HepG2 (cell line): ENCODE results near the gene GSDME. TPM values are rescaled to one million over a fixed set of nuclear protein-coding genes. Genes with fewer than 3 reads are reported as not detected.

Source experiments
- ATAC-seq: fragments of 200-7000 bp; cut with Tn5 transposase; 3 replicates; pipeline ENCODE4 v1.9.1; 2020; ENCODE audit warnings: mild to moderate bottlenecking, moderate library complexity
- BruUV-seq: library from RNA; stranded (reverse); fragments of 400-500 nt; replicated peaks from 2 replicates; lab custom pipeline; 2021; lab: Mats Ljungman, UMichigan
- CTCF ChIA-PET: fragments of 300-600 bp; formaldehyde crosslinking; extraction: SDS; loops from one replicate; lab custom pipeline; 2021; ENCODE audit warnings: low total read pairs, inconsistent platforms, low intra/inter-chr PET ratio; lab: Yijun Ruan, JAX
- POLR2A ChIA-PET: fragments of 350-600 bp; sonication (Branson Sonifier 250); formaldehyde crosslinking; loops from one replicate; lab custom pipeline; 2020; ENCODE audit warnings: antibody characterized with exemption, inconsistent platforms; lab: Yijun Ruan, JAX
- DNase-seq: peaks from one replicate; pipeline ENCODE4 v3.0.0-alpha.2; 2015; ENCODE audit warnings: low spot score
- FAIRE-seq: peaks from 3 replicates; lab custom pipeline; 2011; peaks lifted over from hg19 to GRCh38; lab: Jason Lieb, UNC
- H2AFZ ChIP-seq: one replicate; pipeline ENCODE4 v1.6.1; 2011; ENCODE audit warnings: low read length, inconsistent platforms
- H3K27ac ChIP-seq: fragments of 300-600 bp; 3 replicates; pipeline ENCODE4 v1.8.0; 2011; ENCODE audit warnings: mixed run types, mild to moderate bottlenecking, mixed read lengths, low read length, inconsistent platforms; ENCODE audit not compliant: insufficient read depth; ENCODE audit errors: extremely low read length
- H3K27me3 ChIP-seq, 2 experiments: fragments of 200-600 bp in 1 of 2; 2 replicates in 1 of 2; 3 replicates in 1 of 2; pipeline versions ENCODE4 v1.6.0 to v1.8.0; 2011; ENCODE audit warnings: low read length in 2 of 2, mild to moderate bottlenecking in 2 of 2, moderate library complexity in 2 of 2, inconsistent platforms in 1 of 2; ENCODE audit not compliant: insufficient read depth in 2 of 2, control insufficient read depth in 1 of 2
- H3K36me3 ChIP-seq, 2 experiments: fragments of 200-600 bp in 1 of 2; replicated peaks in 1 of 2; 2 replicates in 1 of 2; 3 replicates in 1 of 2; pipeline versions ENCODE4 v1.5.1 to v1.8.0; 2011; ENCODE audit warnings: low read length in 2 of 2, inconsistent platforms in 1 of 2; ENCODE audit not compliant: insufficient read depth in 2 of 2, control insufficient read depth in 1 of 2
- H3K4me1 ChIP-seq: 2 replicates; pipeline ENCODE4 v1.5.1; 2012; ENCODE audit warnings: low read length, inconsistent platforms; ENCODE audit not compliant: insufficient read depth
- H3K4me2 ChIP-seq: 2 replicates; pipeline ENCODE4 v1.6.0; 2011; ENCODE audit warnings: low read depth, low read length, inconsistent platforms
- H3K4me3 ChIP-seq, 3 experiments: fragments of 200-600 bp in 1 of 3; sonication (generic), shearing (Covaris generic) in 1 of 3; replicated peaks in 1 of 3; 2 replicates each; pipeline ENCODE4 v1.5.1; 2011 to 2016; ENCODE audit warnings: low read length in 3 of 3, inconsistent platforms in 2 of 3, low read depth in 2 of 3, mild to moderate bottlenecking in 2 of 3, control low read depth in 1 of 3, mixed read lengths in 1 of 3; ENCODE audit not compliant: insufficient read depth in 1 of 3
- H3K79me2 ChIP-seq: one replicate; pipeline ENCODE4 v1.6.1; 2011; ENCODE audit warnings: low read length, inconsistent platforms; ENCODE audit not compliant: insufficient read depth
- H3K9ac ChIP-seq: 2 replicates; pipeline ENCODE4 v1.6.0; 2011; ENCODE audit warnings: mild to moderate bottlenecking, low read depth, low read length, inconsistent platforms; ENCODE audit not compliant: insufficient read depth
- H3K9me3 ChIP-seq: 2 replicates; pipeline ENCODE4 v1.5.1; 2012; ENCODE audit warnings: mild to moderate bottlenecking, low read length
- H4K20me1 ChIP-seq: 2 replicates; pipeline ENCODE4 v1.6.0; 2011; ENCODE audit warnings: inconsistent platforms, mild to moderate bottlenecking, low read length, moderate library complexity; ENCODE audit not compliant: insufficient read depth
- BORCS8-MEF2B ChIP-seq: sonication (generic); formaldehyde crosslinking; IDR thresholded peaks from 2 replicates; pipeline ENCODE4 v1.8.0; 2022; ENCODE audit warnings: mild to moderate bottlenecking, missing genetic modification reagents
- CBX2 ChIP-seq, 2 experiments: fragments of 200-600 bp in 1 of 2; sonication (generic); formaldehyde crosslinking in 1 of 2; IDR thresholded peaks; 2 replicates each; pipeline versions ENCODE4 v1.7.0 to v1.8.1; 2018 to 2022; ENCODE audit warnings: low read depth in 2 of 2, low read length in 1 of 2, mild to moderate bottlenecking in 1 of 2, missing genetic modification reagents in 1 of 2
- CTCF ChIP-seq: sonication (generic); formaldehyde crosslinking; IDR thresholded peaks from 2 replicates; pipeline ENCODE4 v1.5.0; 2020; ENCODE audit warnings: mild to moderate bottlenecking, missing genetic modification reagents, moderate library complexity
- DMAP1 ChIP-seq: IDR thresholded peaks from 2 replicates; pipeline ENCODE4 v1.6.1; 2016
- SMC3 ChIP-seq: IDR thresholded peaks from 2 replicates; pipeline ENCODE4 v1.6.1; 2011; ENCODE audit warnings: low read length, improper control_type of control experiment
- STAG1 ChIP-seq: sonication (generic); formaldehyde crosslinking; IDR thresholded peaks from 2 replicates; pipeline ENCODE4 v1.4.0; 2020; ENCODE audit warnings: missing genetic modification reagents
- ZNF674 ChIP-seq: sonication (generic); formaldehyde crosslinking; IDR thresholded peaks from 2 replicates; pipeline ENCODE4 v1.5.0; 2020; ENCODE audit warnings: low read depth, mild to moderate bottlenecking, missing genetic modification reagents
- ZNF7 ChIP-seq: IDR thresholded peaks from 2 replicates; pipeline ENCODE4 v1.6.1; 2016; ENCODE audit warnings: missing biosample characterization, missing genetic modification reagents
- WGBS: methylation state at CpG from one replicate; pipeline ENCODE4 v1.1.6; 2017; ENCODE audit warnings: low lambda C conversion rate; 5-methylcytosine and 5-hydroxymethylcytosine counted together
- in situ Hi-C: cut with HindIII; loops from 2 replicates; pipeline ENCODE4 v1.10.0; 2017; ENCODE audit warnings: low pct_unique_long_range_greater_than_20kb; ENCODE audit not compliant: extremely low pct_ligation_motif_present
- intact Hi-C: fragments of 100-400 bp; cut with micrococcal nuclease; formaldehyde crosslinking; loops from one replicate; pipeline ENCODE4 v1.10.0; 2022; ENCODE audit not compliant: unreplicated experiment
- polyA plus RNA-seq, 8 experiments: library from polyadenylated mRNA; depleted of rRNA in 3 of 8; stranded (reverse) in 7 of 8; unstranded in 1 of 8; fragments of >200 nt; fragmentation: Illumina TruSeq in 4 of 8; extraction: Trizol in 4 of 8; gene quantifications; 2 replicates each; pipeline versions ENCODE4 v1.2.1 to v1.2.3, GENCODE V29; 2011 to 2016; ENCODE audit warnings: low read depth in 4 of 8, missing spikeins in 1 of 8, mixed read lengths in 1 of 8; ENCODE audit not compliant: insufficient read depth in 1 of 8
- total RNA-seq, 5 experiments: library from RNA; depleted of rRNA; stranded (reverse); fragments of >200 nt; fragmentation: Illumina TruSeq; extraction: Trizol; gene quantifications; 2 replicates each; pipeline ENCODE4 v1.2.3, GENCODE V29; 2016; ENCODE audit warnings: low read depth in 1 of 5
- TF ChIP-seq, protein P1 (sequence below): IDR thresholded peaks from 2 replicates; pipeline ENCODE4 v1.6.1; 2012; ENCODE audit warnings: low read depth, low read length, improper control_type of control experiment

GSDME gene
- total and polyA plus RNA-seq, 2 of the 13 experiments (the other 11 are each of a cell fraction or from before 2014, with no cell fraction given), result 19.2 to 28.2 TPM

GRCh38 chr7:24723178-24723530, 34.1 kb downstream of the GSDME start:
- Histone ChIP-seq H3K27ac (no peak overlapping the region), H2AFZ (no peak overlapping the region), H3K4me2 (no peak overlapping the region), H3K36me3 (peaks cover 0 to 10% of the 10 kb centered on the region in 2 experiments; a peak in 2 of 5 replicates), H3K4me3 (no peak overlapping the region), H3K4me1 (no peaks in the 10 kb centered on the region), H3K9me3 (no peaks in the 10 kb centered on the region), H3K9ac (no peak overlapping the region; the same call in 1 of the 2 replicates), H3K27me3 (no peaks in the 10 kb centered on the region), H4K20me1 (no peaks in the 10 kb centered on the region), H3K79me2 (no peaks in the 10 kb centered on the region)
- DNase-seq (no peak), FAIRE-seq (no peak), ATAC-seq (peak; percentile 50)
- ChIA-PET CTCF (no interaction called here), POLR2A (no interaction called here)
- BruUV-seq, result no TSS peak
- 72% methylated on average over 5 of the region's 5 CpGs for WGBS
- in situ Hi-C loops, result no loop called here
- intact Hi-C loops, result no loop called here
- no peak for TF ChIP-seq BORCS8-MEF2B
- peak; percentile 43; the same call in 1 of the 2 replicates for TF ChIP-seq DMAP1 (CRISPR knock-in tag)
- TF ChIP-seq, all 625 proteins: peak for 1

DNA sequence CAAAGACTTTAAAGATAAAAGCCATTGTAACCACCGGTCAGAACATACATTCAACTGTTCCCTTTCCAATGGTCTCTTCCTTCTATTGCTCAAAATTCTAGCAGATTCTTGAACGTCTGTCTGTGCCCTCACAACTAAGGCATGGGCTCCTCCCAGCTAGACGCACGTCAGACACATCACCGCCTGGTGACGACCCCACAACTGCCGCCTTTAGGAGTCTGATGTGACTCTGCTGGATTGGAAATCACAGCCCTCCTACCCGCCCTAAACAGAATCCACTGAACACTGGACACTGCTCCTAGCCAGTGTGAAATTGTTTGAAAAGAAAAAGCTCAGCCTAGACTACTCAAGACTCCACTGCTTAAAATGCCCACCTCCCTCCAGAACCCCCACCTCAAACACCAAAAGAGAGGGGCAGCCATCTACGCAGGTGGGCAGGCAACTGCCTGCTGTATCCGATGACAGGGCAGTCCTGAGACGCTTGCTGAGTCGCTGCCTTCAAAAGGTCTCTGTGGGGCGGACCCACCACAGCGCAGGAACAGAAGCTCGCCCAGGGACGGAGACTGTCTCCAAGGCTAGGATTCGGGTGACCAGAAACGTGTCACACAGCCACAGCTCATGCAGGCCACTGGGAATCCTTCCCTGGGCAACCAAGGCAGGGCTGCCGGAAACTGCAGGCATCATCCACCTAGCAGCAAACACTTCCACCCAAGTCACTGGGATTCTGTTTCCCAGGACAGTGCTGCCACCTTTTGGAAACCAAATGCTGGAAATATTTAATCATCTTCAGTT, 34.7 kb downstream of the GSDME start:
- no peak overlapping the region for H3K4me2 ChIP-seq
- ATAC-seq (peak; percentile 77), DNase-seq (no peak), FAIRE-seq (no peak)
- TF ChIP-seq ZNF7 (CRISPR knock-in tag) (peak; percentile 59; the same call in 1 of the 2 replicates), ZNF674 (CRISPR knock-in tag) (no peak), CTCF (CRISPR knock-in tag) (peak; percentile 61), CBX2 (IDR thresholded peaks at IDR 0.05; ENCODE audit: low read depth, low read length) (no peak), CBX2 (CRISPR knock-in tag; IDR thresholded peaks at IDR 0.05; ENCODE audit: low read depth) (no peak), STAG1 (peak; percentile 51), SMC3 (0 out of 2 replicates have a peak, but pooled peaks have one; percentile 15)
- TF ChIP-seq, protein P1, sequence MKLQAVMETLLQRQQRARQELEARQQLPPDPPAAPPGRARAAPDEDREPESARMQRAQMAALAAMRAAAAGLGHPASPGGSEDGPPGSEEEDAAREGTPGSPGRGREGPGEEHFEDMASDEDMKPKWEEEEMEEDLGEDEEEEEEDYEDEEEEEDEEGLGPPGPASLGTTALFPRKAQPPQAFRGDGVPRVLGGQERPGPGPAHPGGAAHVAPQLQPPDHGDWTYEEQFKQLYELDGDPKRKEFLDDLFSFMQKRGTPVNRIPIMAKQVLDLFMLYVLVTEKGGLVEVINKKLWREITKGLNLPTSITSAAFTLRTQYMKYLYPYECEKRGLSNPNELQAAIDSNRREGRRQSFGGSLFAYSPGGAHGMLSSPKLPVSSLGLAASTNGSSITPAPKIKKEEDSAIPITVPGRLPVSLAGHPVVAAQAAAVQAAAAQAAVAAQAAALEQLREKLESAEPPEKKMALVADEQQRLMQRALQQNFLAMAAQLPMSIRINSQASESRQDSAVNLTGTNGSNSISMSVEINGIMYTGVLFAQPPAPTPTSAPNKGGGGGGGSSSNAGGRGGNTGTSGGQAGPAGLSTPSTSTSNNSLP, result 0 out of 2 replicates have a peak, but pooled peaks have one; percentile 19
- H2AFZ ChIP-seq, result no peak overlapping the region
- H3K36me3 ChIP-seq, result peaks cover 0 to 13% of the 10 kb centered on the region in 2 experiments; a peak in 2 of 5 replicates
- intact Hi-C loops, result no loop called here
- H3K4me3 ChIP-seq, result no peak overlapping the region
- no peaks in the 10 kb centered on the region for H3K9me3 ChIP-seq
- CTCF ChIA-PET, result no interaction called here
- H3K27me3 ChIP-seq, result no peaks in the 10 kb centered on the region
- in situ Hi-C loops, result no loop called here
- no peak overlapping the region for H3K9ac ChIP-seq
- H3K79me2 ChIP-seq, result no peaks in the 10 kb centered on the region
- POLR2A ChIA-PET, result no interaction called here
- 97% methylated on average over 15 of the region's 19 CpGs for WGBS
- no peaks in the 10 kb centered on the region for H3K4me1 ChIP-seq
- no TSS peak for BruUV-seq
- no peak overlapping the region for H3K27ac ChIP-seq
- no peaks in the 10 kb centered on the region for H4K20me1 ChIP-seq
